Left lung (tissue), 10 donors: ENCODE measurements around the gene MACC1. TPM values are rescaled to one million over a fixed set of nuclear protein-coding genes. Genes with fewer than 3 reads are reported as not detected.

Experiments used
- ATAC-seq: fragments of 200-7000 bp; cut with Tn5 transposase; one replicate; pipeline ENCODE4 v1.9.1; 2020; ENCODE audit warnings: moderate library complexity
- DNase-seq, 4 donors: peaks; one replicate each; pipeline ENCODE4 v3.0.0-alpha.2; 2013 to 2020
- H3K27ac ChIP-seq, 2 donors: fragments of 200-600 bp; sonication (generic) in 1 of 2; one replicate each; pipeline versions ENCODE4 v1.5.0 to v1.8.0; 2020 to 2021
- H3K27me3 ChIP-seq, 2 donors: fragments of 200-600 bp; sonication (generic) in 1 of 2; one replicate each; pipeline versions ENCODE4 v1.5.0 to v1.8.0; 2020 to 2021
- H3K36me3 ChIP-seq, 2 donors: fragments of 200-600 bp; sonication (generic) in 1 of 2; one replicate each; pipeline versions ENCODE4 v1.5.0 to v1.8.0; 2020 to 2021
- H3K4me1 ChIP-seq, 2 donors: fragments of 200-600 bp; one replicate each; pipeline ENCODE4 v1.8.0; 2021
- H3K4me3 ChIP-seq, 2 donors: fragments of 200-600 bp; sonication (generic) in 1 of 2; one replicate each; pipeline versions ENCODE4 v1.5.0 to v1.8.0; 2020 to 2021; ENCODE audit warnings: mild to moderate bottlenecking in 1 of 2
- H3K9me3 ChIP-seq, 2 donors: fragments of 200-600 bp; sonication (generic) in 1 of 2; one replicate each; pipeline versions ENCODE4 v1.5.0 to v1.8.0; 2020 to 2021
- CTCF ChIP-seq, 2 donors: fragments of 200-600 bp; sonication (generic) in 1 of 2; IDR thresholded peaks; one replicate each; pipeline versions ENCODE4 v1.5.0 to v1.8.0; 2021; ENCODE audit warnings: antibody characterized with exemption in 2 of 2
- intact Hi-C, 2 donors: fragments of 100-400 bp; cut with DNase I; formaldehyde crosslinking; loops; one replicate each; pipeline versions ENCODE4 v1.11.2 to v1.14.2; 2022
- polyA plus RNA-seq, 6 donors: library from polyadenylated mRNA; unstranded; fragments of 120-200 nt; gene quantifications; one replicate each; pipeline ENCODE4 v1.2.1, GENCODE V29; 2013; ENCODE audit not compliant: insufficient read length in 6 of 6
- total RNA-seq, 2 donors: library from RNA; stranded (reverse); fragmentation: NEBNext Ultra II Directional; extraction: Animal tissue kit (Norgen Biotek cat#: 25700); gene quantifications; one replicate each; pipeline ENCODE4 v1.2.1, GENCODE V29; 2021
- donor health status: DM: no; HTN: yes; CAD: no.
- donor health status: DM: no; HTN: no; CAD: no.

Gene MACC1
- total and polyA plus RNA-seq, 8 donors, result 8.5 to 36.2 (median 12.2) TPM

GRCh38 chr7:20107582-20107981 lies 109.6 kb downstream of the MACC1 start:
- H3K27me3 ChIP-seq, result no peaks in the 10 kb centered on the region
- intact Hi-C loops, result no loop called here
- no peaks in the 10 kb centered on the region for H3K4me1 ChIP-seq
- no peak overlapping the region for H3K27ac ChIP-seq
- no peaks in the 10 kb centered on the region for H3K9me3 ChIP-seq
- no peak overlapping the region for H3K4me3 ChIP-seq
- H3K36me3 ChIP-seq, result no peaks in the 10 kb centered on the region
- TF ChIP-seq CTCF (IDR thresholded peaks at IDR 0.05), result no peak
- DNase-seq (no peak), ATAC-seq (no peak)

- H3K4me1 ChIP-seq, result no peaks in the 10 kb centered on the region
- no peak for DNase-seq
- intact Hi-C loops, result no loop called here
- no peak overlapping the region for H3K4me3 ChIP-seq
- ATAC-seq, result no peak
- H3K9me3 ChIP-seq, result no peaks in the 10 kb centered on the region
- H3K27ac ChIP-seq, result no peak overlapping the region
- H3K27me3 ChIP-seq, result no peaks in the 10 kb centered on the region
- no peak for TF ChIP-seq CTCF (IDR thresholded peaks at IDR 0.05)
- H3K36me3 ChIP-seq, result no peaks in the 10 kb centered on the region
Measured at GRCh38 chr7:20104696-20105095, 112.5 kb downstream of the MACC1 start.

GRCh38 chr7:20102982-20103381 lies 114.2 kb downstream of the MACC1 start:
- no peaks in the 10 kb centered on the region for H3K27me3 ChIP-seq
- no peak overlapping the region for H3K27ac ChIP-seq
- DNase-seq (no peak), ATAC-seq (no peak)
- H3K4me3 ChIP-seq, result no peak overlapping the region
- intact Hi-C loops, result no loop called here
- H3K4me1 ChIP-seq, result no peaks in the 10 kb centered on the region
- no peak for TF ChIP-seq CTCF (IDR thresholded peaks at IDR 0.05)
- no peaks in the 10 kb centered on the region for H3K9me3 ChIP-seq
- H3K36me3 ChIP-seq, result no peaks in the 10 kb centered on the region

- TF ChIP-seq CTCF (IDR thresholded peaks at IDR 0.05), result no peak
- Histone ChIP-seq H3K9me3 (peaks cover 0 to 26% of the 10 kb centered on the region in 2 donors), H3K36me3 (no peaks in the 10 kb centered on the region), H3K27me3 (no peaks in the 10 kb centered on the region), H3K4me1 (no peaks in the 10 kb centered on the region), H3K27ac (no peak overlapping the region), H3K4me3 (no peak overlapping the region)
- no peak for ATAC-seq
- intact Hi-C loops, result no loop called here
- no peak for DNase-seq
Measured at GRCh38 chr7:20095862-20096261, 121.3 kb downstream of the MACC1 start.

- H3K36me3 ChIP-seq, result no peaks in the 10 kb centered on the region
- intact Hi-C loops, result no loop called here
- ATAC-seq, result no peak
- no peak for TF ChIP-seq CTCF (IDR thresholded peaks at IDR 0.05)
- H3K9me3 ChIP-seq, result peaks cover 0 to 26% of the 10 kb centered on the region in 2 donors
- no peak overlapping the region for H3K27ac ChIP-seq
- H3K4me1 ChIP-seq, result no peaks in the 10 kb centered on the region
- no peak overlapping the region for H3K4me3 ChIP-seq
- H3K27me3 ChIP-seq, result no peaks in the 10 kb centered on the region
- no peak for DNase-seq
Measured at GRCh38 chr7:20095436-20095835, 121.7 kb downstream of the MACC1 start.
